Right atrium auricular region (tissue), 2 donors: ENCODE measurements around the gene BRPF1. TPM values are rescaled to one million over a fixed set of nuclear protein-coding genes. Genes with fewer than 3 reads are reported as not detected.

ENCODE experiments used
- DNase-seq: peaks from one replicate; pipeline ENCODE4 v3.0.0-alpha.2; 2019; ENCODE audit warnings: low spot score
- H3K27ac ChIP-seq, 2 donors: fragments of 200-600 bp; sonication (generic); 1 replicate in 1 of 2; 2 replicates in 1 of 2; pipeline ENCODE4 v1.5.1; 2016 to 2019
- H3K27me3 ChIP-seq, 2 donors: fragments of 200-600 bp; sonication (generic); one replicate each; pipeline versions ENCODE4 v1.5.1 to v1.6.0; 2017 to 2019
- H3K36me3 ChIP-seq: fragments of 200-600 bp; sonication (generic); one replicate; pipeline ENCODE4 v1.5.1; 2016
- H3K4me1 ChIP-seq, 2 donors: fragments of 200-600 bp; sonication (generic); one replicate each; pipeline versions ENCODE4 v1.5.1 to v1.6.0; 2017 to 2019
- H3K4me3 ChIP-seq, 2 donors: fragments of 200-600 bp; sonication (generic); 1 replicate in 1 of 2; 2 replicates in 1 of 2; pipeline ENCODE4 v1.5.1; 2017 to 2019; ENCODE audit warnings: mild to moderate bottlenecking in 1 of 2, moderate library complexity in 1 of 2
- H3K9me3 ChIP-seq, 2 donors: fragments of 200-600 bp; sonication (generic); one replicate each; pipeline ENCODE4 v1.5.1; 2019
- total RNA-seq, 2 donors: library from RNA; depleted of rRNA; stranded (reverse); fragments of >200 nt; gene quantifications; one replicate each; pipeline ENCODE4 v1.1.0, GENCODE V29; 2016
- TF ChIP-seq, protein P1 (sequence below), 2 donors: fragments of 200-600 bp; sonication (generic); IDR thresholded peaks; one replicate each; pipeline ENCODE4 v1.5.1; 2019; ENCODE audit warnings: antibody characterized with exemption in 2 of 2

The BRPF1 gene
- total RNA-seq, 2 donors from 2014 or later, result 8.8 to 15.3 TPM

GRCh38 chr3:9690451-9691450 is 40.8 kb upstream of the BRPF1 start:
- TF ChIP-seq, protein P1, sequence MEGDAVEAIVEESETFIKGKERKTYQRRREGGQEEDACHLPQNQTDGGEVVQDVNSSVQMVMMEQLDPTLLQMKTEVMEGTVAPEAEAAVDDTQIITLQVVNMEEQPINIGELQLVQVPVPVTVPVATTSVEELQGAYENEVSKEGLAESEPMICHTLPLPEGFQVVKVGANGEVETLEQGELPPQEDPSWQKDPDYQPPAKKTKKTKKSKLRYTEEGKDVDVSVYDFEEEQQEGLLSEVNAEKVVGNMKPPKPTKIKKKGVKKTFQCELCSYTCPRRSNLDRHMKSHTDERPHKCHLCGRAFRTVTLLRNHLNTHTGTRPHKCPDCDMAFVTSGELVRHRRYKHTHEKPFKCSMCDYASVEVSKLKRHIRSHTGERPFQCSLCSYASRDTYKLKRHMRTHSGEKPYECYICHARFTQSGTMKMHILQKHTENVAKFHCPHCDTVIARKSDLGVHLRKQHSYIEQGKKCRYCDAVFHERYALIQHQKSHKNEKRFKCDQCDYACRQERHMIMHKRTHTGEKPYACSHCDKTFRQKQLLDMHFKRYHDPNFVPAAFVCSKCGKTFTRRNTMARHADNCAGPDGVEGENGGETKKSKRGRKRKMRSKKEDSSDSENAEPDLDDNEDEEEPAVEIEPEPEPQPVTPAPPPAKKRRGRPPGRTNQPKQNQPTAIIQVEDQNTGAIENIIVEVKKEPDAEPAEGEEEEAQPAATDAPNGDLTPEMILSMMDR (IDR thresholded peaks at IDR 0.05), result no peak
- H3K27me3 ChIP-seq, result no peaks in the 10 kb centered on the region
- H3K4me3 ChIP-seq, result no peak overlapping the region
- no peak for DNase-seq
- peak overlapping the region; percentile 42 to 55 for H3K27ac ChIP-seq
- peaks cover 100% of the 10 kb centered on the region for H3K36me3 ChIP-seq
- H3K9me3 ChIP-seq, result no peaks in the 10 kb centered on the region
- H3K4me1 ChIP-seq, result peaks cover 0 to 12% of the 10 kb centered on the region in 2 donors

DNA sequence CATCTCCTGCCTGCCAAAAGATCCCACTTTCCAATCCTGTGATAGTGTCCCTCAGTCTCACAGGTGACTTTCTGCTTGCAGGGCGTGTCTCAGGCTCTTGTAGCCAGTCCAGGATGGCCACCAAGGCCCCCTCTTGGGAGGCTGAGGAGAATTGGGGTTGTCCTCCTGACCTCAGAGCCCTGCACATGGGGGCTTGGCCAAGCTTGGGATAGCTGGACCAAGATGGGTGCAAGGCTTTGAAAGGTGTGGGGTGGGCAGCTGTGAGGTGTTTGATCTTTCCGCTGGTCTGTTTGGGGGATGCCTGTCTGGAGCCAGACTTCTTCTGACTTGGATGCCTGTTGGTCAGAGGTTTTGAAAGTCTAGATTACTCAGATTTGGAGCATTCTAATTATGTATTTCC is 39.9 kb upstream of the BRPF1 start:
- H3K4me1 ChIP-seq, result peaks cover 0 to 16% of the 10 kb centered on the region in 2 donors
- H3K27me3 ChIP-seq, result no peaks in the 10 kb centered on the region
- H3K27ac ChIP-seq, result peak overlapping the region; percentile 42 to 55
- H3K36me3 ChIP-seq, result peaks cover 99% of the 10 kb centered on the region
- no peak for DNase-seq
- H3K9me3 ChIP-seq, result no peaks in the 10 kb centered on the region
- TF ChIP-seq, protein P1 (IDR thresholded peaks at IDR 0.05), result no peak
- no peak overlapping the region for H3K4me3 ChIP-seq

DNA sequence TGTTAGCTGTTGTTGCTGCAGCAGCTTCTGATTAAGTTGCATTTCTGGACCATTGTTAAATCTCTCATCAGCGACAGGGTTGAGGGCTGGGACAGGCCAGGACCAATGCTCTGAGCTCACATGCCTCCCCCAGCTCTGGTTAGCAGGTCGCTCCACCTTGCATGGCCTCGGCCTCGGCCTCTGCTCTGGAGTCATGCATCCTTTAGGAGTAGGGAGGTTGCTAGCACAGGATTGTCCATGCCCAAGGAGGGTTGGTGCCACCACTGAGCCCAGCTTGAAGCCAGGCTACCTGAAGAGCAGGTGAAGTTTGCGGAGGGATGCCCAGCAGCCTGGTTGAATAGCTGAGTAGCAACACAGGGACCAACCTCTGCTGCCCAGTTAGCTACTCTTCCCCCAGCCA is 39.1 kb upstream of the BRPF1 start:
- Histone ChIP-seq H3K36me3 (peaks cover 92% of the 10 kb centered on the region), H3K27ac (no peak overlapping the region), H3K4me1 (peaks cover 0 to 22% of the 10 kb centered on the region in 2 donors), H3K27me3 (no peaks in the 10 kb centered on the region), H3K9me3 (no peaks in the 10 kb centered on the region), H3K4me3 (no peak overlapping the region)
- no peak for DNase-seq
- TF ChIP-seq, protein P1 (IDR thresholded peaks at IDR 0.05), result no peak

GRCh38 chr3:9695345-9695744 is 36.2 kb upstream of the BRPF1 start:
- TF ChIP-seq, protein P1 (IDR thresholded peaks at IDR 0.05), result no peak
- Histone ChIP-seq H3K4me3 (no peak overlapping the region), H3K27me3 (no peaks in the 10 kb centered on the region), H3K36me3 (peaks cover 86% of the 10 kb centered on the region), H3K27ac (no peak overlapping the region), H3K9me3 (no peaks in the 10 kb centered on the region), H3K4me1 (peaks cover 0 to 22% of the 10 kb centered on the region in 2 donors)
- DNase-seq, result no peak

DNA sequence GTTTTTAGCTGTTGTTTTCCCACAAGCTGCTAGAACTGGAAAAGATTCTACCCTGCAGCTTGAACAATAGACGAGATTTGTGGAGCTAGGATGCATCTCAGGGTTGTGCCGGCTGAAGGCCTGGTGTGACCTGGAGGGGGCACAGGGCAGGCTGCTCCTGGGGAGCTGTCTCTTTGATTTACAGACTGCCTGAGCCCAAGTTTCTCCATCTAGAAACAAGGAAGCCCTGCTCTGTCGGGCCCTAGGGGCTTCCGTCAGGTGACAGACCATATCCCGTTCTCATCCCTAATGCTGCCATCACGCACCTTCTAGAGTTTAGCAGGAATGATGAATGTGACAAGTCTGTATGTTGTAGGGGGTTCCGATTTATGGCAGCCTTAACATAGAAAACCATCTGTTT is 35.8 kb upstream of the BRPF1 start:
- Histone ChIP-seq H3K36me3 (peaks cover 86% of the 10 kb centered on the region), H3K27me3 (no peaks in the 10 kb centered on the region), H3K27ac (no peak overlapping the region), H3K9me3 (no peaks in the 10 kb centered on the region), H3K4me1 (peaks cover 0 to 18% of the 10 kb centered on the region in 2 donors), H3K4me3 (no peak overlapping the region)
- DNase-seq, result no peak
- TF ChIP-seq, protein P1 (IDR thresholded peaks at IDR 0.05), result no peak
